GM23338 (cell line): Measurements from ENCODE around the gene GAS2. TPM values are rescaled to one million over a fixed set of nuclear protein-coding genes. Genes with fewer than 3 reads are reported as not detected.

Experiments
- ATAC-seq: fragments of 200-7000 bp; cut with Tn5 transposase; 3 replicates; pipeline ENCODE4 v1.9.1; 2020
- DNase-seq: peaks from one replicate; pipeline ENCODE4 v3.0.0-alpha.2; 2015; ENCODE audit warnings: low spot score
- H2AFZ ChIP-seq: fragments of 200-600 bp; sonication (generic); 2 replicates; pipeline ENCODE4 v1.8.0; 2016; ENCODE audit warnings: antibody characterized with exemption, mild to moderate bottlenecking, moderate library complexity
- H3F3A ChIP-seq: fragments of 200-600 bp; sonication (generic); replicated peaks from 2 replicates; pipeline ENCODE4 v1.8.0; 2017; ENCODE audit warnings: antibody characterized with exemption, mixed run types, low read depth
- H3K27ac ChIP-seq: fragments of 200-600 bp; sonication (generic); 2 replicates; pipeline ENCODE4 v1.6.1; 2016; ENCODE audit warnings: low read depth
- H3K27me3 ChIP-seq: fragments of 200-600 bp; sonication (generic); 2 replicates; pipeline ENCODE4 v1.8.0; 2016; ENCODE audit warnings: mild to moderate bottlenecking, mixed run types, moderate library complexity; ENCODE audit not compliant: insufficient read depth
- H3K36me3 ChIP-seq: fragments of 200-600 bp; sonication (generic); 2 replicates; pipeline ENCODE4 v1.8.0; 2016; ENCODE audit warnings: mild to moderate bottlenecking; ENCODE audit not compliant: insufficient read depth
- H3K4me1 ChIP-seq: fragments of 200-600 bp; sonication (generic); 2 replicates; pipeline ENCODE4 v1.8.0; 2016; ENCODE audit warnings: mild to moderate bottlenecking, moderate library complexity; ENCODE audit not compliant: insufficient read depth
- H3K4me2 ChIP-seq: fragments of 200-600 bp; sonication (generic); 2 replicates; pipeline ENCODE4 v1.7.1; 2017; ENCODE audit warnings: mixed run types
- H3K4me3 ChIP-seq: fragments of 200-600 bp; sonication (generic); 2 replicates; pipeline ENCODE4 v1.6.1; 2016; ENCODE audit warnings: mixed run types
- H3K79me2 ChIP-seq: fragments of 200-600 bp; sonication (generic); replicated peaks from 2 replicates; pipeline ENCODE4 v1.8.0; 2017; ENCODE audit warnings: mild to moderate bottlenecking; ENCODE audit not compliant: insufficient read depth
- H3K9me2 ChIP-seq: fragments of 200-600 bp; sonication (generic); 2 replicates; pipeline ENCODE4 v1.8.0; 2017; ENCODE audit not compliant: insufficient read depth
- H4K20me1 ChIP-seq: fragments of 200-600 bp; sonication (generic); replicated peaks from 2 replicates; pipeline ENCODE4 v1.8.0; 2017; ENCODE audit warnings: mild to moderate bottlenecking; ENCODE audit not compliant: insufficient read depth
- H3K27ac Mint-ChIP-seq: 2 replicates; pipeline ENCODE4 v1.8.0; 2020; ENCODE audit warnings: inconsistent platforms, mild to moderate bottlenecking, moderate library complexity, mixed read lengths
- H3K27me3 Mint-ChIP-seq: 3 replicates; pipeline ENCODE4 v1.8.0; 2022; ENCODE audit warnings: low read depth, mild to moderate bottlenecking, moderate library complexity, mixed read lengths, inconsistent platforms; ENCODE audit not compliant: insufficient read depth, poor library complexity
- H3K36me3 Mint-ChIP-seq: 3 replicates; pipeline ENCODE4 v1.8.0; 2021; ENCODE audit warnings: low read depth, mild to moderate bottlenecking, inconsistent platforms, moderate library complexity, mixed read lengths
- H3K4me1 Mint-ChIP-seq: 3 replicates; pipeline ENCODE4 v1.8.0; 2020; ENCODE audit warnings: mild to moderate bottlenecking, inconsistent platforms, mixed read lengths
- H3K4me3 Mint-ChIP-seq: 3 replicates; pipeline ENCODE4 v1.8.0; 2021; ENCODE audit warnings: moderate library complexity, mild to moderate bottlenecking, inconsistent platforms, mixed read lengths
- H3K9me3 Mint-ChIP-seq: 3 replicates; pipeline ENCODE4 v1.8.0; 2020; ENCODE audit warnings: moderate library complexity, mild to moderate bottlenecking, inconsistent platforms, mixed read lengths
- CREB1 ChIP-seq: fragments of 250-450 bp; sonication (Bioruptor Pico); IDR thresholded peaks from 2 replicates; pipeline ENCODE4 v1.5.0; 2020; ENCODE audit warnings: low read depth, mild to moderate bottlenecking, moderate library complexity
- CTCF ChIP-seq, 2 experiments: fragments of 200-600 bp in 1 of 2; sonication (generic) in 1 of 2; conservative IDR thresholded peaks; 2 replicates each; pipeline versions ENCODE4 v1.5.1 to v1.6.1; 2016 to 2017; ENCODE audit warnings: antibody characterized with exemption in 2 of 2, low read depth in 2 of 2, mild to moderate bottlenecking in 2 of 2, moderate library complexity in 1 of 2
- ETS1 ChIP-seq: IDR thresholded peaks from 2 replicates; pipeline ENCODE4 v1.6.1; 2016; ENCODE audit warnings: antibody characterized with exemption
- EZH2 ChIP-seq: fragments of 200-600 bp; sonication (generic); IDR thresholded peaks from one replicate; pipeline ENCODE4 v1.8.0; 2017; ENCODE audit warnings: antibody characterized with exemption, mild to moderate bottlenecking, low read depth; ENCODE audit not compliant: unreplicated experiment
- EZH2phosphoT487 ChIP-seq: fragments of 200-600 bp; sonication (generic); IDR thresholded peaks from one replicate; pipeline ENCODE4 v1.8.1; 2018; ENCODE audit warnings: antibody characterized with exemption; ENCODE audit not compliant: unreplicated experiment
- JUNB ChIP-seq: IDR thresholded peaks from one replicate; pipeline ENCODE4 v1.6.1; 2016; ENCODE audit warnings: antibody characterized with exemption; ENCODE audit not compliant: unreplicated experiment
- NANOG ChIP-seq: IDR thresholded peaks from 2 replicates; pipeline ENCODE4 v1.6.1; 2016; ENCODE audit warnings: antibody characterized with exemption, borderline replicate concordance
- POLR2AphosphoS5 ChIP-seq: IDR thresholded peaks from 2 replicates; pipeline ENCODE4 v1.6.1; 2016; ENCODE audit warnings: antibody characterized with exemption, low read depth
- REST ChIP-seq: IDR thresholded peaks from one replicate; pipeline ENCODE4 v1.6.1; 2018; ENCODE audit warnings: antibody characterized with exemption; ENCODE audit not compliant: unreplicated experiment
- STAT1 ChIP-seq: IDR thresholded peaks from one replicate; pipeline ENCODE4 v1.6.1; 2016; ENCODE audit warnings: antibody characterized with exemption; ENCODE audit not compliant: unreplicated experiment
- ZNF114 ChIP-seq: fragments of 250-450 bp; sonication (Bioruptor Pico); IDR thresholded peaks from 2 replicates; pipeline ENCODE4 v1.5.0; 2020; ENCODE audit warnings: mild to moderate bottlenecking, moderate library complexity
- ZNF331 ChIP-seq: fragments of 250-450 bp; sonication (Bioruptor Pico); IDR thresholded peaks from 2 replicates; pipeline ENCODE4 v1.5.0; 2020; ENCODE audit warnings: low read depth, mild to moderate bottlenecking, moderate library complexity
- ZNF462 ChIP-seq: fragments of 250-450 bp; sonication (Bioruptor Pico); IDR thresholded peaks from 2 replicates; pipeline ENCODE4 v1.5.0; 2020; ENCODE audit warnings: mild to moderate bottlenecking, moderate library complexity
- polyA plus RNA-seq: library from polyadenylated mRNA; unstranded; fragments of >200 nt; fragmentation: Nextera tagmentation; extraction: Ambion mirVana; gene quantifications from 2 replicates; pipeline ENCODE4 v1.2.1, GENCODE V29; 2016
- total RNA-seq: library from RNA; depleted of rRNA; stranded (reverse); fragments of >200 nt; shearing (Covaris generic); gene quantifications from 2 replicates; pipeline ENCODE4 v1.2.3, GENCODE V29; 2014

Gene GAS2
- total and polyA plus RNA-seq, 2 experiments from 2014 or later, result 2.6 to 6.7 TPM

- Histone ChIP-seq H3K27ac (no peak overlapping the region), H2AFZ (no peak overlapping the region), H3K4me3 (no peak overlapping the region), H3F3A (no peaks in the 10 kb centered on the region), H3K4me1 (no peaks in the 10 kb centered on the region; the same call in 1 of the 2 replicates), H4K20me1 (no peaks in the 10 kb centered on the region), H3K4me2 (no peak overlapping the region), H3K79me2 (no peaks in the 10 kb centered on the region), H3K36me3 (no peaks in the 10 kb centered on the region), H3K9me2 (no peaks in the 10 kb centered on the region), H3K27me3 (no peaks in the 10 kb centered on the region)
- H3K4me3 Mint-ChIP-seq, result no peak overlapping the region
- H3K4me1 Mint-ChIP-seq, result peaks cover 13% of the 10 kb centered on the region
- H3K9me3 Mint-ChIP-seq, result no peaks in the 10 kb centered on the region; the same call in 2 of the 3 replicates
- no peak overlapping the region for H3K27ac Mint-ChIP-seq
- ATAC-seq (no peak), DNase-seq (peak; percentile 11)
- H3K36me3 Mint-ChIP-seq, result no peaks in the 10 kb centered on the region
- TF ChIP-seq EZH2phosphoT487 (no peak), ZNF331 (CRISPR knock-in tag) (no peak), POLR2AphosphoS5 (no peak), NANOG (no peak), EZH2 (no peak), ETS1 (no peak), CREB1 (CRISPR knock-in tag) (no peak), REST (no peak), STAT1 (no peak), CTCF (conservative IDR thresholded peaks at IDR 0.05; ENCODE audit: low read depth in 2 of 2) (no peak), JUNB (no peak), ZNF114 (no peak), ZNF462 (CRISPR knock-in tag) (no peak)
- no peaks in the 10 kb centered on the region for H3K27me3 Mint-ChIP-seq
Measured at GRCh38 chr11:22780952-22781593, 114.7 kb downstream of the GAS2 start.
